ENCODE results near the gene PSMG2. TPM values are rescaled to one million over a fixed set of nuclear protein-coding genes. Genes with fewer than 3 reads are reported as not detected.
A peak's percentile ranks its signal among the peaks of the same experiment; 100 is the strongest.

Gene PSMG2
- total RNA-seq, 4 donors from 2014 or later = 59.8 to 92.9 (median 77.2) TPM

GRCh38 chr18:12658426-12659138 lies 44.3 kb upstream of the PSMG2 start:
- Histone ChIP-seq H3K4me3 (peak overlapping the region; percentile 87 to 97 (median 90)), H3K27me3 (no peaks in the 10 kb centered on the region), H3K36me3 (peaks cover 0 to 16% (median 0%) of the 10 kb centered on the region in 4 donors), H3K9me3 (no peaks in the 10 kb centered on the region), H3K27ac (replicated peaks in 1 of 4) (peak overlapping the region; percentile 97 to 100 (median 100)), H3K4me1 (peaks cover 10 to 45% (median 31%) of the 10 kb centered on the region in 4 donors)
- TF ChIP-seq POLR2AphosphoS5 (IDR thresholded peaks at IDR 0.05) (no peak), EP300 (IDR thresholded peaks at IDR 0.05) (no peak), POLR2A (IDR thresholded peaks at IDR 0.05; ENCODE audit: low read depth) (no peak), CTCF (IDR thresholded peaks at IDR 0.05) (no peak)
- intact Hi-C loops (cut with DNase I) = loop anchor here (1.0 to 5.0 kb wide), 3 partner anchors 251 to 281 kb away; partner anchors contain the start of genes AFG3L2 and PRELID3A
- WGBS = 42% methylated on average over 16 of the region's 42 CpGs
- no peak for DNase-seq (ENCODE audit: extremely low spot score)

- H3K4me3 ChIP-seq = no peak overlapping the region
- no peak overlapping the region for H3K27ac ChIP-seq (replicated peaks in 1 of 4)
- intact Hi-C loops (cut with DNase I) = loop anchor here (1.0 to 5.0 kb wide), 3 partner anchors 253 to 283 kb away; partner anchors contain the start of genes AFG3L2 and PRELID3A
- peaks cover 0 to 19% (median 0%) of the 10 kb centered on the region in 4 donors for H3K36me3 ChIP-seq
- H3K27me3 ChIP-seq = no peaks in the 10 kb centered on the region
- peaks cover 10 to 37% (median 28%) of the 10 kb centered on the region in 4 donors for H3K4me1 ChIP-seq
- WGBS = 89% methylated on average over 9 of the region's 9 CpGs
- TF ChIP-seq POLR2A (IDR thresholded peaks at IDR 0.05; ENCODE audit: low read depth) (no peak), POLR2AphosphoS5 (IDR thresholded peaks at IDR 0.05) (no peak), CTCF (IDR thresholded peaks at IDR 0.05) (peak; percentile 94 to 95 (median 95)), EP300 (IDR thresholded peaks at IDR 0.05) (no peak)
- no peaks in the 10 kb centered on the region for H3K9me3 ChIP-seq
- DNase-seq (ENCODE audit: extremely low spot score) = no peak
These were observed 42.8 kb upstream of the PSMG2 start for GRCh38 chr18:12659904-12660605.

GRCh38 chr18:12668041-12668440 lies 34.8 kb upstream of the PSMG2 start:
- DNase-seq (ENCODE audit: extremely low spot score) = no peak
- TF ChIP-seq POLR2AphosphoS5 (IDR thresholded peaks at IDR 0.05) (no peak), EP300 (IDR thresholded peaks at IDR 0.05) (no peak), CTCF (IDR thresholded peaks at IDR 0.05) (no peak), POLR2A (IDR thresholded peaks at IDR 0.05; ENCODE audit: low read depth) (no peak)
- H3K27me3 ChIP-seq = no peaks in the 10 kb centered on the region
- H3K36me3 ChIP-seq = peaks cover 0 to 36% (median 10%) of the 10 kb centered on the region in 4 donors
- H3K27ac ChIP-seq (replicated peaks in 1 of 4) = no peak overlapping the region
- 89% methylated on average over 5 of the region's 5 CpGs for WGBS
- H3K4me3 ChIP-seq = no peak overlapping the region
- H3K4me1 ChIP-seq = no peaks in the 10 kb centered on the region
- intact Hi-C loops (cut with DNase I) = no loop called here
- no peaks in the 10 kb centered on the region for H3K9me3 ChIP-seq

GRCh38 chr18:12679183-12679786 lies 23.6 kb upstream of the PSMG2 start:
- peak; percentile 81 to 83 for TF ChIP-seq POLR2AphosphoS5 (IDR thresholded peaks at IDR 0.05)
- TF ChIP-seq CTCF (IDR thresholded peaks at IDR 0.05) = no peak
- no peak for TF ChIP-seq EP300 (IDR thresholded peaks at IDR 0.05)
- TF ChIP-seq POLR2A (IDR thresholded peaks at IDR 0.05; ENCODE audit: low read depth) = no peak
- Histone ChIP-seq H3K27me3 (no peaks in the 10 kb centered on the region), H3K4me3 (peak overlapping the region in 3 of 4 donors; percentile 20 to 30 (median 28)), H3K36me3 (peaks cover 12 to 60% (median 33%) of the 10 kb centered on the region in 4 donors), H3K4me1 (peaks cover 5 to 13% (median 12%) of the 10 kb centered on the region in 4 donors), H3K27ac (replicated peaks in 1 of 4) (peak overlapping the region; percentile 68 to 74 (median 71)), H3K9me3 (no peaks in the 10 kb centered on the region)
- no peak for DNase-seq (ENCODE audit: extremely low spot score)
- WGBS = 27% methylated on average over 8 of the region's 8 CpGs
- intact Hi-C loops (cut with DNase I) = no loop called here
